H9 (cell line): ENCODE data around the gene MSI2. TPM values are rescaled to one million over a fixed set of nuclear protein-coding genes. Genes with fewer than 3 reads are reported as not detected.

Source experiments
- DNase-seq: peaks from one replicate; pipeline ENCODE4 v3.0.0-alpha.2; 2017
- H2AFZ ChIP-seq: one replicate; pipeline ENCODE4 v1.6.1; 2013; ENCODE audit warnings: mild to moderate bottlenecking, low read length, control low read depth, moderate library complexity
- H2AK5ac ChIP-seq: 2 replicates; pipeline ENCODE4 v1.6.1; 2013; ENCODE audit warnings: low read length, control low read depth, mixed read lengths; ENCODE audit not compliant: insufficient read length
- H2BK120ac ChIP-seq: one replicate; pipeline ENCODE4 v1.6.1; 2013; ENCODE audit warnings: low read depth, mild to moderate bottlenecking, low read length, control low read depth, inconsistent platforms; ENCODE audit not compliant: poor library complexity, severe bottlenecking
- H2BK12ac ChIP-seq: 2 replicates; pipeline ENCODE4 v1.6.1; 2013; ENCODE audit warnings: low read length, control low read depth, mixed read lengths, low read depth; ENCODE audit not compliant: insufficient read length
- H2BK15ac ChIP-seq: 2 replicates; pipeline ENCODE4 v1.6.1; 2013; ENCODE audit warnings: low read depth, low read length, control low read depth
- H2BK20ac ChIP-seq: one replicate; pipeline ENCODE4 v1.6.1; 2013; ENCODE audit warnings: low read depth, mild to moderate bottlenecking, low read length, control low read depth, inconsistent platforms; ENCODE audit not compliant: poor library complexity, severe bottlenecking
- H2BK5ac ChIP-seq: 2 replicates; pipeline ENCODE4 v1.6.1; 2013; ENCODE audit warnings: low read length, control low read depth, mixed read lengths; ENCODE audit not compliant: insufficient read length
- H3K14ac ChIP-seq: 2 replicates; pipeline ENCODE4 v1.6.1; 2013; ENCODE audit warnings: low read length, control low read depth; ENCODE audit not compliant: insufficient read depth
- H3K18ac ChIP-seq: 2 replicates; pipeline ENCODE4 v1.6.1; 2013; ENCODE audit warnings: low read depth, mild to moderate bottlenecking, mixed read lengths, low read length, control low read depth; ENCODE audit not compliant: insufficient read length
- H3K23ac ChIP-seq: 2 replicates; pipeline ENCODE4 v1.6.1; 2013; ENCODE audit warnings: low read length, control low read depth, mixed read lengths, low read depth; ENCODE audit not compliant: insufficient read length
- H3K23me2 ChIP-seq: 2 replicates; pipeline ENCODE4 v1.6.1; 2013; ENCODE audit warnings: low read depth, mild to moderate bottlenecking, mixed read lengths, low read length, control low read depth; ENCODE audit not compliant: insufficient read length, poor library complexity, severe bottlenecking
- H3K27ac ChIP-seq: 2 replicates; pipeline ENCODE4 v1.5.1; 2013; ENCODE audit warnings: low read length, control low read depth, mixed read lengths, low read depth; ENCODE audit not compliant: insufficient read length
- H3K27me3 ChIP-seq: 2 replicates; pipeline ENCODE4 v1.6.1; 2013; ENCODE audit warnings: low read length, control low read depth, inconsistent platforms; ENCODE audit not compliant: insufficient read depth
- H3K4ac ChIP-seq: 2 replicates; pipeline ENCODE4 v1.6.1; 2013; ENCODE audit warnings: low read depth, mild to moderate bottlenecking, control low read depth, inconsistent platforms, low read length, moderate library complexity
- H3K4me1 ChIP-seq: 2 replicates; pipeline ENCODE4 v1.6.1; 2013; ENCODE audit warnings: low read length, control low read depth, inconsistent platforms; ENCODE audit not compliant: insufficient read depth
- H3K4me2 ChIP-seq: 2 replicates; pipeline ENCODE4 v1.6.1; 2013; ENCODE audit warnings: low read length, control low read depth, mixed read lengths; ENCODE audit not compliant: insufficient read length, insufficient read depth
- H3K56ac ChIP-seq: 2 replicates; pipeline ENCODE4 v1.6.1; 2013; ENCODE audit warnings: low read depth, mild to moderate bottlenecking, mixed read lengths, low read length, control low read depth; ENCODE audit not compliant: insufficient read length
- H3K79me1 ChIP-seq: 2 replicates; pipeline ENCODE4 v1.6.1; 2013; ENCODE audit warnings: low read depth, mild to moderate bottlenecking, moderate library complexity, low read length, control low read depth, inconsistent platforms; ENCODE audit not compliant: insufficient read depth, poor library complexity, severe bottlenecking
- H3K79me2 ChIP-seq: 2 replicates; pipeline ENCODE4 v1.6.1; 2013; ENCODE audit warnings: low read length, control low read depth, inconsistent platforms; ENCODE audit not compliant: insufficient read depth
- H3K9ac ChIP-seq: 2 replicates; pipeline ENCODE4 v1.6.1; 2013; ENCODE audit warnings: low read length, control low read depth, mixed read lengths; ENCODE audit not compliant: insufficient read length; ENCODE audit errors: extremely low read depth
- H3K9me3 ChIP-seq: one replicate; pipeline ENCODE4 v1.6.1; 2013; ENCODE audit warnings: low read depth, low read length, inconsistent platforms; ENCODE audit not compliant: control insufficient read depth
- H3T11ph ChIP-seq: one replicate; pipeline ENCODE4 v1.6.1; 2013; ENCODE audit warnings: mild to moderate bottlenecking, low read length, control low read depth, inconsistent platforms
- H4K20me1 ChIP-seq: one replicate; pipeline ENCODE4 v1.6.1; 2013; ENCODE audit not compliant: control insufficient read depth, insufficient read length, insufficient read depth
- H4K5ac ChIP-seq: 2 replicates; pipeline ENCODE4 v1.6.1; 2013; ENCODE audit warnings: low read depth, mild to moderate bottlenecking, mixed read lengths, low read length, control low read depth; ENCODE audit not compliant: insufficient read length
- H4K8ac ChIP-seq: replicated peaks from 2 replicates; pipeline ENCODE4 v1.6.1; 2013; ENCODE audit warnings: low read length, control low read depth, mixed read lengths, low read depth; ENCODE audit not compliant: insufficient read length
- H4K91ac ChIP-seq: 2 replicates; pipeline ENCODE4 v1.6.1; 2013; ENCODE audit warnings: low read depth, mild to moderate bottlenecking, moderate library complexity, mixed read lengths, low read length, control low read depth; ENCODE audit not compliant: insufficient read length
- H3K27ac Mint-ChIP-seq, 3 experiments: 2 replicates in 2 of 3; 3 replicates in 1 of 3; pipeline ENCODE4 v1.8.0; 2020 to 2021; ENCODE audit warnings: mixed read lengths in 3 of 3, mild to moderate bottlenecking in 1 of 3, moderate library complexity in 1 of 3
- H3K27me3 Mint-ChIP-seq: 2 replicates; pipeline ENCODE4 v1.8.0; 2021; ENCODE audit warnings: low read depth, mild to moderate bottlenecking, moderate library complexity, mixed read lengths
- H3K36me3 Mint-ChIP-seq, 3 experiments: 2 replicates in 2 of 3; 3 replicates in 1 of 3; pipeline ENCODE4 v1.8.0; 2020 to 2021; ENCODE audit warnings: low read depth in 3 of 3, mixed read lengths in 3 of 3; ENCODE audit not compliant: insufficient read depth in 1 of 3
- H3K4me1 Mint-ChIP-seq, 2 experiments: 2 replicates each; pipeline ENCODE4 v1.8.0; 2020; ENCODE audit warnings: mixed read lengths in 2 of 2
- H3K4me3 Mint-ChIP-seq, 2 experiments: 2 replicates in 1 of 2; 3 replicates in 1 of 2; pipeline ENCODE4 v1.8.0; 2020 to 2021; ENCODE audit warnings: mild to moderate bottlenecking in 2 of 2, mixed read lengths in 2 of 2, moderate library complexity in 1 of 2
- H3K9me3 Mint-ChIP-seq, 2 experiments: 2 replicates in 1 of 2; 3 replicates in 1 of 2; pipeline ENCODE4 v1.8.0; 2020; ENCODE audit warnings: mild to moderate bottlenecking in 2 of 2, mixed read lengths in 2 of 2, moderate library complexity in 1 of 2
- CTCF ChIP-seq: fragments of 200-600 bp; sonication (generic); conservative IDR thresholded peaks from 3 replicates; pipeline ENCODE4 v1.8.0; 2021; ENCODE audit warnings: antibody characterized with exemption, mild to moderate bottlenecking
- WGBS: extraction: QIAGEN DNeasy Blood & Tissue Kit; methylation state at CpG from one replicate; pipeline ENCODE4 v1.1.7; 2013; ENCODE audit warnings: missing lambda C conversion rate, low lambda C conversion rate, mixed read lengths; ENCODE audit not compliant: insufficient read length; ENCODE audit errors: extremely low coverage; 5-methylcytosine and 5-hydroxymethylcytosine counted together
- total RNA-seq: library from RNA; stranded (reverse); gene quantifications from 2 replicates; pipeline ENCODE4 v1.2.1, GENCODE V29; 2021

Gene MSI2
- total RNA-seq, 1 experiment from 2014 or later = 98.5 TPM

- H4K91ac ChIP-seq = no peak overlapping the region
- H3K23ac ChIP-seq = no peak overlapping the region
- H3K9me3 Mint-ChIP-seq = no peaks in the 10 kb centered on the region
- H3K4me3 Mint-ChIP-seq = no peak overlapping the region
- no peak overlapping the region for H3K18ac ChIP-seq
- no peak overlapping the region for H3K9ac ChIP-seq
- no peaks in the 10 kb centered on the region for H4K20me1 ChIP-seq
- H3K4me1 Mint-ChIP-seq = 0 out of 4 replicates have a peak, but pooled peaks cover 0 to 5% of the 10 kb centered on the region in 2 experiments
- WGBS = no CpG with 5 or more reads among the region's 5 CpGs
- H3K27me3 ChIP-seq = no peaks in the 10 kb centered on the region
- no peaks in the 10 kb centered on the region for H3K79me1 ChIP-seq
- no peaks in the 10 kb centered on the region for H3K4me1 ChIP-seq
- H3K14ac ChIP-seq = no peak overlapping the region
- no peak for DNase-seq
- no peak overlapping the region for H3T11ph ChIP-seq
- H2BK120ac ChIP-seq = no peak overlapping the region
- H3K36me3 Mint-ChIP-seq = no peaks in the 10 kb centered on the region
- no peak overlapping the region for H3K4me2 ChIP-seq
- no peak overlapping the region for H3K27ac ChIP-seq
- H4K8ac ChIP-seq = no peak overlapping the region
- H3K27ac Mint-ChIP-seq = no peak overlapping the region
- H3K4ac ChIP-seq = no peak overlapping the region
- no peak overlapping the region for H3K56ac ChIP-seq
- no peaks in the 10 kb centered on the region for H3K79me2 ChIP-seq
- no peak overlapping the region for H2BK5ac ChIP-seq
- no peak for TF ChIP-seq CTCF
- no peak overlapping the region for H2BK12ac ChIP-seq
- H3K27me3 Mint-ChIP-seq = peaks cover 11% of the 10 kb centered on the region
- H2BK20ac ChIP-seq = no peak overlapping the region
- no peaks in the 10 kb centered on the region for H3K23me2 ChIP-seq
- H2BK15ac ChIP-seq = no peak overlapping the region
- no peaks in the 10 kb centered on the region for H3K9me3 ChIP-seq
- no peak overlapping the region for H4K5ac ChIP-seq
- no peak overlapping the region for H2AFZ ChIP-seq
- no peak overlapping the region for H2AK5ac ChIP-seq
Observed at GRCh38 chr17:57724729-57725125, 468.4 kb downstream of the MSI2 start.
